Measurements from ENCODE around the gene OTC.

DNA sequence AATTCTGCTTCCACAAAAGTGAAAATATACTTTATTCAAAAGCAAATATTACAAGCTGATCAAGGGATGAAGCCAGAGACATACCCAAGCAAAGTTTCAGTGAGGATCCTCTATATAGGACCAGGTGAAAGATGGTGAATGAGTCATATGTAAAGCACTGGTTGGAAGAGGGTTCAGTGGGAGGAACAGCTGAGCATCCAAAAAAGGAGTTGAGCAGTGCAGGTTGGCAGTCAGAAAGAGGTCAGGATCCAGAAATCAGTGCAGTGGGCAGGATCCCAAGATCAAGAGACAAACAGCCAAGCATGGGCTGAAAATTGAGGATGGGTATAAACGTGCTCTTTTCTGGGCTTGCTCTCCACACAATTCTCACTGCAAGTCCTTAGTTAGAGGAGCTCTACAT lies 30.3 kb downstream of the OTC start:
- TF ChIP-seq, protein P1, sequence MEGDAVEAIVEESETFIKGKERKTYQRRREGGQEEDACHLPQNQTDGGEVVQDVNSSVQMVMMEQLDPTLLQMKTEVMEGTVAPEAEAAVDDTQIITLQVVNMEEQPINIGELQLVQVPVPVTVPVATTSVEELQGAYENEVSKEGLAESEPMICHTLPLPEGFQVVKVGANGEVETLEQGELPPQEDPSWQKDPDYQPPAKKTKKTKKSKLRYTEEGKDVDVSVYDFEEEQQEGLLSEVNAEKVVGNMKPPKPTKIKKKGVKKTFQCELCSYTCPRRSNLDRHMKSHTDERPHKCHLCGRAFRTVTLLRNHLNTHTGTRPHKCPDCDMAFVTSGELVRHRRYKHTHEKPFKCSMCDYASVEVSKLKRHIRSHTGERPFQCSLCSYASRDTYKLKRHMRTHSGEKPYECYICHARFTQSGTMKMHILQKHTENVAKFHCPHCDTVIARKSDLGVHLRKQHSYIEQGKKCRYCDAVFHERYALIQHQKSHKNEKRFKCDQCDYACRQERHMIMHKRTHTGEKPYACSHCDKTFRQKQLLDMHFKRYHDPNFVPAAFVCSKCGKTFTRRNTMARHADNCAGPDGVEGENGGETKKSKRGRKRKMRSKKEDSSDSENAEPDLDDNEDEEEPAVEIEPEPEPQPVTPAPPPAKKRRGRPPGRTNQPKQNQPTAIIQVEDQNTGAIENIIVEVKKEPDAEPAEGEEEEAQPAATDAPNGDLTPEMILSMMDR (conservative IDR thresholded peaks at IDR 0.05; ENCODE audit: low read length), result no peak
- no peak for TF ChIP-seq EZH2phosphoT487 (IDR thresholded peaks at IDR 0.05; ENCODE audit: borderline replicate concordance, low read depth, low read length)

All from OCI-LY7 (cell line).